Left ventricle myocardium inferior (tissue), 1 donor: ENCODE results near the gene SPOPL. TPM values are rescaled to one million over a fixed set of nuclear protein-coding genes. Genes with fewer than 3 reads are reported as not detected.
A peak's percentile ranks its signal among the peaks of the same experiment; 100 is the strongest.

Experiments
- DNase-seq: peaks from one replicate; pipeline ENCODE4 v3.0.0-alpha.2; 2020
- H3K27ac ChIP-seq: fragments of 200-600 bp; replicated peaks from 2 replicates; pipeline ENCODE4 v1.8.0; 2021
- H3K27me3 ChIP-seq: fragments of 200-600 bp; 2 replicates; pipeline ENCODE4 v1.8.0; 2021; ENCODE audit warnings: low read depth
- H3K36me3 ChIP-seq: fragments of 200-600 bp; 2 replicates; pipeline ENCODE4 v1.8.0; 2021
- H3K4me1 ChIP-seq: fragments of 200-600 bp; 2 replicates; pipeline ENCODE4 v1.8.0; 2021
- H3K4me3 ChIP-seq: fragments of 200-600 bp; 2 replicates; pipeline ENCODE4 v1.8.0; 2021; ENCODE audit warnings: mild to moderate bottlenecking, moderate library complexity
- H3K9me3 ChIP-seq: fragments of 200-600 bp; replicated peaks from 2 replicates; pipeline ENCODE4 v1.8.0; 2021
- intact Hi-C: fragments of 100-400 bp; cut with micrococcal nuclease; formaldehyde crosslinking; loops from one replicate; pipeline ENCODE4 v1.11.0; 2022
- long read RNA-seq: library from polyadenylated mRNA; unstranded; transcript quantifications from one replicate; pipeline ENCODE4 v2.0.0, GENCODE V29; 2021
- total RNA-seq: library from RNA; stranded (reverse); fragmentation: NEBNext Ultra II Directional; extraction: Animal tissue kit (Norgen Biotek cat#: 25700); gene quantifications from one replicate; pipeline ENCODE4 v1.2.1, GENCODE V29; 2021
- TF ChIP-seq, protein P1 (sequence below): fragments of 200-600 bp; IDR thresholded peaks from 2 replicates; pipeline ENCODE4 v1.8.0; 2021; ENCODE audit warnings: antibody characterized with exemption, mild to moderate bottlenecking, borderline replicate concordance
- donor health status: DM: no; HTN: yes; CAD: no; lungs with severe emphysema.

SPOPL gene
- 13.5 TPM for total RNA-seq
- long read RNA-seq, result 0 reads

DNA sequence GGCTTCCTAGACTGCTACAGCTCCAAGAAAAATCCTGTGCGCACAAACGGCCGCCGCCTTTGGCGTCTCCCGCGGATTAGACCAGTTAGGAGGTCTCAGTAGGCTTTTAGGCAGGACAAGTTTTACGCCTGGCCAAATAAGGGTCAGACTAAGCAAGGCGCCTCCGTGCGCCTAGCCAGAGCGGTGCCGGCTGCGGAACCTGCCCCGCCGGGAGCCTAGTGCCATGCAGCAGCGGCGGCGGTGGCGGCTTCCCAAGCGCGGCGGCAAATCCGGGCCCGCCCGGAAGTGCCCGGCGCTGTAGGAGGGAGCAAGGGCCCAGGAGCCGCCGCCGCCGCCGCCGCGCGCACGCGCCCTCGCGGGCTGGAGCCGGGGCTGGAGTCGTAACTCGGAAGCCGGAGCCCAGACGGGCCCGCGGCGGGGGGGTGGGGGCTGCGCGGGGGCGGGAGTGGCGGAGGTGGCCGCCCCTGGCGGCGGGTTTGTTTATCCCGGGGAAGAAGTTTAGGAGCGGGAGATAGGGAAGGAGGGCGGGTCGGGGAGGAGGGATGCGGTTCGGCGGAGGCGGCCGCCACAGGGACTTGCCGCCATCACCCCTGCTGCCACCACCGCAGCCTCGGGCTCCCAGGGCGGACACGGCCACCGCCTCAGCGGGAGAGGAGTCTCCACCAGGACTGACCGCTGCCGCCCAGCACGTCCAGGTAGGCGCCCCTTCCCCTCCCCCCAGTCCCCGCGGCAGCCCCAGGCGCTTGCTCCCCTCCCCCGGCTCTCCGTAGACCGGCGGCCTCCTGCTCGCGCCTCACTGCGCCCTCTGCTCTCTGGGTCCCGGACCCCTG is at the start of gene SPOPL:
TSS of gene SPOPL (plus strand) at position 346 of the 830 bp plus-strand sequence. CDS start 48,447 bp downstream, outside the sequence.
- TF ChIP-seq, protein P1, sequence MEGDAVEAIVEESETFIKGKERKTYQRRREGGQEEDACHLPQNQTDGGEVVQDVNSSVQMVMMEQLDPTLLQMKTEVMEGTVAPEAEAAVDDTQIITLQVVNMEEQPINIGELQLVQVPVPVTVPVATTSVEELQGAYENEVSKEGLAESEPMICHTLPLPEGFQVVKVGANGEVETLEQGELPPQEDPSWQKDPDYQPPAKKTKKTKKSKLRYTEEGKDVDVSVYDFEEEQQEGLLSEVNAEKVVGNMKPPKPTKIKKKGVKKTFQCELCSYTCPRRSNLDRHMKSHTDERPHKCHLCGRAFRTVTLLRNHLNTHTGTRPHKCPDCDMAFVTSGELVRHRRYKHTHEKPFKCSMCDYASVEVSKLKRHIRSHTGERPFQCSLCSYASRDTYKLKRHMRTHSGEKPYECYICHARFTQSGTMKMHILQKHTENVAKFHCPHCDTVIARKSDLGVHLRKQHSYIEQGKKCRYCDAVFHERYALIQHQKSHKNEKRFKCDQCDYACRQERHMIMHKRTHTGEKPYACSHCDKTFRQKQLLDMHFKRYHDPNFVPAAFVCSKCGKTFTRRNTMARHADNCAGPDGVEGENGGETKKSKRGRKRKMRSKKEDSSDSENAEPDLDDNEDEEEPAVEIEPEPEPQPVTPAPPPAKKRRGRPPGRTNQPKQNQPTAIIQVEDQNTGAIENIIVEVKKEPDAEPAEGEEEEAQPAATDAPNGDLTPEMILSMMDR, result peak; percentile 61
- peak; percentile 95 for DNase-seq
- peaks cover 61% of the 10 kb centered on the region for H3K4me1 ChIP-seq
- no peaks in the 10 kb centered on the region for H3K27me3 ChIP-seq
- H3K4me3 ChIP-seq, result peak within 1 kb of the TSS; percentile 96
- H3K27ac ChIP-seq, result peak within 1 kb of the TSS; percentile 95
- no peaks in the 10 kb centered on the region for H3K36me3 ChIP-seq
- H3K9me3 ChIP-seq, result no peaks in the 10 kb centered on the region
- intact Hi-C loops, result no loop called here

DNA sequence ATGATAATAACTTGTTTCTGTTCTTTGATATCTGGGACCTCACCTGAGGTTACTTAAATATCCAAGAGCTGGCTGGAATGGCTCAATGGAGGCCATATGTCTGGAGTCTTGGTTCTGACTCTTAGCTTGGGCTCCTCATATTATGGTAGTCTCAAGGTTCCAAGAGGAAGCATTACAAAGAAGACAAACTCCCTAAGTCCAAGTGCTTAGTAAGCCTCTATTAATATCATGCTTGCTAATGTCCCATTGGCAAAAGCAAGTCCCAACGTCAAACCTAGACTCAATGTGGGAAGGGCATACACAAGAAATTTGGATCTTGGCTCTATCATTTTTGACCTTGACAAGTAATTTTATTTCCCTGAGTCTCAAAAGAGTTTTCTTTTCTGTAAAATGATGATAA is 49.2 kb upstream of the SPOPL start:
- no peaks in the 10 kb centered on the region for H3K27me3 ChIP-seq
- intact Hi-C loops, result no loop called here
- no peaks in the 10 kb centered on the region for H3K36me3 ChIP-seq
- H3K27ac ChIP-seq, result no peak overlapping the region
- H3K4me3 ChIP-seq, result no peak overlapping the region
- TF ChIP-seq, protein P1, result no peak
- H3K4me1 ChIP-seq, result no peaks in the 10 kb centered on the region
- peaks cover 4% of the 10 kb centered on the region for H3K9me3 ChIP-seq
- DNase-seq, result no peak

DNA sequence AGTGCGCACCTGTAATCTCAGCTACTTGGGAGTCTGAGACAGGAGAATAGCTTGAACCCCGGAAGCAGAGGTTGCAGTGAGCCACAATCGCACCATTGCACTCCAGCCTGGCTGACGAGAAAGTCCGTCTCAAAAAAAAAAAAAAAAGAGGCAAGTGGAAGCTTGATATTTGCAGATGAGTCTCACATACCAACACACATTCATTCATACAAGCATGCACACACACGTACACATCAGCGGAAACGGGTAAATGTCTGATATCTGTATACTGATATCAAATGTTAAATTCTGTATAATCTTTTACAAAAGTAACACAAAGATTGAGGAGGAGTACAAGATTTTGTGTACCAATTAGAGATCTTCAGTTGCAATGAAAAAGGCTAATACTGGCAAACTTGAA is 47.8 kb upstream of the SPOPL start:
- DNase-seq, result no peak
- H3K4me3 ChIP-seq, result no peak overlapping the region
- TF ChIP-seq, protein P1, result no peak
- no peaks in the 10 kb centered on the region for H3K4me1 ChIP-seq
- intact Hi-C loops, result no loop called here
- peaks cover 15% of the 10 kb centered on the region for H3K9me3 ChIP-seq
- no peaks in the 10 kb centered on the region for H3K27me3 ChIP-seq
- no peak overlapping the region for H3K27ac ChIP-seq
- no peaks in the 10 kb centered on the region for H3K36me3 ChIP-seq

DNA sequence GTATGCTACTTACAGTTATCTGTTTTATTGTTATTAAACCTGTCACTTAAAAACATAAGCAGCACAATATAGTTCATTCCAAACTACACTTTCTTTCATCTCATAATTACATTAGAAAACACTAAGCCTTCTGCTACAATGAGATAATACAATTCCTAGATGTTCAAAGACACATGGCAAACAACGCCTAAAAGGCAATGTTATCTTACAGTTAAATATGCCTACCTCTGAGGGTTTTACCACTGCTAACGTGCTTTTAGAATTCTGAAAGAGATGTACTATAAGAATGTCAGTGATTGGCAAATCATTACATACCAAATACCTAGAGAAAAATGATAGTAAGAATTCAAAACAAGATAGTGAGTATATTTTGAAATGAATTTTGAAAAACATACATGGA is 46.8 kb upstream of the SPOPL start:
- H3K4me1 ChIP-seq, result no peaks in the 10 kb centered on the region
- intact Hi-C loops, result no loop called here
- TF ChIP-seq, protein P1, result no peak
- no peak for DNase-seq
- peaks cover 17% of the 10 kb centered on the region for H3K9me3 ChIP-seq
- H3K4me3 ChIP-seq, result no peak overlapping the region
- H3K27ac ChIP-seq, result no peak overlapping the region
- H3K36me3 ChIP-seq, result no peaks in the 10 kb centered on the region
- H3K27me3 ChIP-seq, result no peaks in the 10 kb centered on the region

DNA sequence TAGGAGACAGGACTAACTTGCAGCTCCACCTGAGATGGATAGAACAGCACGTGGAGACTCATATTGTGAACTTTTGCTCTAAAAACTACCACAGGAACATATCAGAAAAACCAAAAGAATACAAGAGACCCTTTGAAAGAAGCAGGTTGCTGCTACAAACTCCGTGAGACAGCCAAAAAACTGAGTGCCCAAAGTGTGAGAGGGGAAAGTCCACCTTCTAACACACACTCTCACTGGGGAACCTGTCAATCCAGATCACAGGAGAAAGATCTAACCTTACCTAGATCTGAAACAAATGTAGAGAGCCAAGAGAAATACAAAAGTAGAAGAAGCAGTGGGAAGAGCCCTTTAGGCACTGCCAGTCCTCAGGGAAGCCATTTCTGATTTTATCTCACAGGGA is 46.3 kb upstream of the SPOPL start:
- Histone ChIP-seq H3K4me3 (no peak overlapping the region), H3K36me3 (no peaks in the 10 kb centered on the region), H3K9me3 (peaks cover 22% of the 10 kb centered on the region), H3K27ac (no peak overlapping the region), H3K4me1 (no peaks in the 10 kb centered on the region), H3K27me3 (no peaks in the 10 kb centered on the region)
- intact Hi-C loops, result no loop called here
- TF ChIP-seq, protein P1, result no peak
- no peak for DNase-seq
